GM18520 (cell line): Measurements from ENCODE around the gene MINDY4.

ENCODE experiments used
- ATAC-seq: cut with Tn5 transposase; IDR thresholded peaks from one replicate; pipeline ENCODE4 v1.9.1; 2021; ENCODE audit not compliant: unreplicated experiment

The MINDY4 gene

GRCh38 chr7:30851651-30852307 is 80.6 kb downstream of the MINDY4 start:
- ATAC-seq: no peak

- no peak for ATAC-seq
Measured at GRCh38 chr7:30852308-30852684, 81.1 kb downstream of the MINDY4 start.

GRCh38 chr7:30852744-30853288 is 81.6 kb downstream of the MINDY4 start:
- ATAC-seq: no peak

GRCh38 chr7:30853576-30853975 is 82.4 kb downstream of the MINDY4 start:
- ATAC-seq: no peak

GRCh38 chr7:30855936-30856335 is 84.7 kb downstream of the MINDY4 start:
- ATAC-seq: no peak

- ATAC-seq: no peak
Measured at GRCh38 chr7:30858576-30858975, 87.4 kb downstream of the MINDY4 start.

GRCh38 chr7:30859202-30859939 is 88.2 kb downstream of the MINDY4 start:
- ATAC-seq: no peak

GRCh38 chr7:30859940-30860496 is 88.8 kb downstream of the MINDY4 start:
- ATAC-seq: no peak

- no peak for ATAC-seq
Measured at GRCh38 chr7:30861612-30862011, 90.4 kb downstream of the MINDY4 start.

GRCh38 chr7:30862995-30863705 is 91.9 kb downstream of the MINDY4 start:
- ATAC-seq: no peak

GRCh38 chr7:30863706-30864035 is 92.5 kb downstream of the MINDY4 start:
- no peak for ATAC-seq

- no peak for ATAC-seq
Measured at GRCh38 chr7:30864101-30864500, 92.9 kb downstream of the MINDY4 start.

- no peak for ATAC-seq
Measured at GRCh38 chr7:30865076-30865475, 93.9 kb downstream of the MINDY4 start.

GRCh38 chr7:30865821-30866220 is 94.6 kb downstream of the MINDY4 start:
- ATAC-seq: no peak

- no peak for ATAC-seq
Measured at GRCh38 chr7:30866939-30867338, 95.7 kb downstream of the MINDY4 start.

GRCh38 chr7:30867483-30867882 is 96.3 kb downstream of the MINDY4 start:
- no peak for ATAC-seq

GRCh38 chr7:30869794-30870611 is 98.8 kb downstream of the MINDY4 start:
- ATAC-seq: no peak

GRCh38 chr7:30870821-30871518 is 99.8 kb downstream of the MINDY4 start:
- ATAC-seq: no peak

- no peak for ATAC-seq
Measured at GRCh38 chr7:30871655-30872054, 100.4 kb downstream of the MINDY4 start.

- ATAC-seq: no peak
Measured at GRCh38 chr7:30873207-30873606, 102.0 kb downstream of the MINDY4 start.
